AG10803 (cell line): ENCODE measurements around the gene ZNF750.

Experiments
- DNase-seq: peaks from one replicate; pipeline ENCODE4 v3.0.0; 2010; ENCODE audit warnings: low read depth
- H3K4me3 ChIP-seq: 2 replicates; pipeline ENCODE4 v1.5.1; 2011; ENCODE audit warnings: mild to moderate bottlenecking, low read length, control low read depth
- TF ChIP-seq, protein P1 (sequence below): conservative IDR thresholded peaks from 2 replicates; pipeline ENCODE4 v1.5.1; 2011; ENCODE audit warnings: mild to moderate bottlenecking, low read length, control low read depth, inconsistent platforms

ZNF750 gene

DNA sequence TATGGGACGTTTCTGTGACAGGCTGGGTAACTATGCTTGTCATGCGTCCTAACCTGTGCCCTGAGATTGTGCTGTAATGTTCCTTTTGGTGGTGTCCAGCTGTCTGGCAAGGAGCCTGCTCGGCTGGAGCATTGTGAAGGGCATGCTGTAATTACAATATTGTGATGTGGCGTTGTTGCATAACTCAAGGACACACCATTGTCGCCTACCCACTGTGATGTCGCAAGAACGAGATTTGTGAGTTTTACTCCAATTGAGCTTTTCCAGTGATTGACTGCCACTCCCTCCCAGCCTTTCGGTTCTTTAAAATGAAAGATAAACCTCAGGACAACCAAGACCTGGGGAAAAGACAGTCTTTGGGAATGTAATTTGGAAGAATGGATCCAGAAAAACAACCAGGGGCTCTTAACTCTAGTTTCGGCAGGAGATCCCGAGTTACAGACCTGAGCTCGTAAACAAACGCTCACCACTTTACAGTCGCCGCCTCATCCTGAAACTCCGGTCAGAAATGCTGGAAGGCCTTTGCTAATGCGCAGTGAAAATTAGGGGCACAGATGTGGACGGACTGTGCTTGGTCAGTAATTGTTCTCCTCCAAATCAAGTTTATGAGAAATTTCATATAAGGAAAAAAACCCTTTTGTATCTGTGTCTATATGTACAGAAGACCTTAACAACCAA is 1.3 kb downstream of the ZNF750 start:
- TF ChIP-seq, protein P1, sequence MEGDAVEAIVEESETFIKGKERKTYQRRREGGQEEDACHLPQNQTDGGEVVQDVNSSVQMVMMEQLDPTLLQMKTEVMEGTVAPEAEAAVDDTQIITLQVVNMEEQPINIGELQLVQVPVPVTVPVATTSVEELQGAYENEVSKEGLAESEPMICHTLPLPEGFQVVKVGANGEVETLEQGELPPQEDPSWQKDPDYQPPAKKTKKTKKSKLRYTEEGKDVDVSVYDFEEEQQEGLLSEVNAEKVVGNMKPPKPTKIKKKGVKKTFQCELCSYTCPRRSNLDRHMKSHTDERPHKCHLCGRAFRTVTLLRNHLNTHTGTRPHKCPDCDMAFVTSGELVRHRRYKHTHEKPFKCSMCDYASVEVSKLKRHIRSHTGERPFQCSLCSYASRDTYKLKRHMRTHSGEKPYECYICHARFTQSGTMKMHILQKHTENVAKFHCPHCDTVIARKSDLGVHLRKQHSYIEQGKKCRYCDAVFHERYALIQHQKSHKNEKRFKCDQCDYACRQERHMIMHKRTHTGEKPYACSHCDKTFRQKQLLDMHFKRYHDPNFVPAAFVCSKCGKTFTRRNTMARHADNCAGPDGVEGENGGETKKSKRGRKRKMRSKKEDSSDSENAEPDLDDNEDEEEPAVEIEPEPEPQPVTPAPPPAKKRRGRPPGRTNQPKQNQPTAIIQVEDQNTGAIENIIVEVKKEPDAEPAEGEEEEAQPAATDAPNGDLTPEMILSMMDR = no peak
- H3K4me3 ChIP-seq = no peak overlapping the region
- peak; percentile 56 for DNase-seq

DNA sequence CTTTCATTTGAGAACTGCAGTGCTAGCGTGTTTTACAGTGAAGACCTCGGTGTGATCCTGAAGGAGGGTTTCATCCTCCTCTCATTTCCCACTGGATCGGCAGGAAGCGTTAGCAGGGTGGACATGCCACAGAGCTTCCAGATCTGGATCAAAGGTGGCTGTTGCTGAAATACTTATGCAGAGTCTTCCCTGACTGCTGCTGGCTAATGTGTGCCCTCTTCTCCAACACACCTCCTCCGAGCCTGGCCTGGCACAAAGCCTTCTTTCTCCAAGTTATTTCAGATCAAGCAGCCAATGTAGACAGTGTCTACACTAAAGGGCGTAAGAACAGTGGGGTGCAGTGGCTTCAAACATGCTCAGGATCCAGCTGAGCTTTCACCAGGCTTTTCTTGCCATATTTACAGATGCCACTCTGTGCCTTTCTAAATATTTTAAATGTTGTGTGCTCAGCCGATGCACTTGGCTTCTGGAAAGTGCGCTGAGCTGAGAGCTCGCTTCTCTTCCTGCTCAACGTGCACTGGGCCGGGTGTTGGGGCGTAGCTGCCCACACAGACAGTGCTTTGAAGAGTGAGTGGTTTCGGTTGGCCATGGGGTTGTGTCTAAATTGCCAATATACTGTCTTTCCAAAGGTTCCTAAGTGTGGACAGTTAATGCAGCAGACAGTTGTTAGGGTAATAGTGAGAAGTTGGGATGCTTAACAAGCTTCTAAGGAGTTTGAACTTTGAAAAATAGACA is 2.1 kb downstream of the ZNF750 start:
- DNase-seq = no peak
- TF ChIP-seq, protein P1 = no peak
- no peak overlapping the region for H3K4me3 ChIP-seq

DNA sequence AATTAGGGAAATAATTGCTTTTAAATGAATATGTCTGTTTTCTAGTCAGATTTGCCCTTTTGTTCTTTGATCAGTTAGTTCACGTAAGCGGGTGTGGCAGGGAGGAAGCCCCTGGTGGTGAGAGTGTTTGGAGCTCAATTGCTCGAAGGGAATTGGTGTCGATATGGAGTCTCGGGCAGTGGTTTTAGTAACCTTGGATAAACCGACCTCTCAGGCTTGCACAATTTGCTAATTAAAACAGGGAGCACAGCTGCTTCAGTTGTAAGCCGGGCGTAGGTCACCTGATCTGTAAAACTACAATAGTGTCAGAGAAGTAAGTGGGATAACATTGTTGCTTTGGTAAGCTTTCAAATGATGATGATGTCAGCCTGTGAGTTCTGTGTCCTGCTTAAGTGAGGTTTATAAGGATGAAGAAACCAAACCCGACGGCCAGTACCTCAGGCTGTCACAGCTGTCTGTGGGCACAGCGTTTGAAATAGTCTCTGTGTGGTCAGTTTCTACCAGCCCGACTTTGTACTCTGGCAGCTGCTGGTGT is 2.9 kb downstream of the ZNF750 start:
- TF ChIP-seq, protein P1 = peak; percentile 32
- peak; percentile 53 for DNase-seq

DNA sequence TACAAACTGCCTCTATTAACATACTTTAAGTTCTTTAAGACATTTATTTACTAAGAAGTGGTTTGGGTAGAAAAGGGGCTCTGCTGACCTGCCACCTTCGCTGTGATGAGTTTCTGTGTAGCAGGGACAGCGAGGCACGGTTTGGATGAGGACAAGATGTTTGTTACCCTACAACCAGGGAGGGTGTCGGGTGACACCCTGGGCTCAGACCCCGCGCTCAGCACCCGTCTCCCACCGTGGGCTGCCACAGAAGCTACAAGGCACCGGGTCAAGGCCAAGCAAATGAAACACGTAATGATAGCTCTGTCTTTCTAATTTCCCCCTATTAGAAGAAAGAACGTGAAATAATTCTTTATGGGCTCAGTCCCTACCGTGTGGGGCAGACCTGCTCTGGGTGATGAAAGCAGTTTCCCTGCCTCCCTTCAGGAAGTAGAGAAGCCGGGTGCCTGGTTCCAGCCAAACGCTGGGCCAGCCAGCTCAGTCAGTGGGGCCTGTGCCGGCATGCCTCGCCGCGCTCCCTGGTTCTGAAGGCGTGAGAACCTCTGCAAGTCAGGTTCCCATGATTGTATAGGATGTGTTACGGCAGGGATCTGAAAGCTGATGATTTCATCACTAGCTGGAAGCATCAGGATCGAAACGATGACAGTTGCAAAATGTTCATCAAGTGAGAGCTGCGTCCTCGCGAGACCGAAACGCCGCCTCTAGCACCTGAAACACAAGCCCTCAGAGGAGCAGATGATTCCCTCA is 3.9 kb downstream of the ZNF750 start:
- DNase-seq = no peak
- TF ChIP-seq, protein P1 = no peak
- H3K4me3 ChIP-seq = no peak overlapping the region

More for the DNA sequence above, 2.9 kb downstream of the ZNF750 start:
- H3K4me3 ChIP-seq = no peak overlapping the region

DNA sequence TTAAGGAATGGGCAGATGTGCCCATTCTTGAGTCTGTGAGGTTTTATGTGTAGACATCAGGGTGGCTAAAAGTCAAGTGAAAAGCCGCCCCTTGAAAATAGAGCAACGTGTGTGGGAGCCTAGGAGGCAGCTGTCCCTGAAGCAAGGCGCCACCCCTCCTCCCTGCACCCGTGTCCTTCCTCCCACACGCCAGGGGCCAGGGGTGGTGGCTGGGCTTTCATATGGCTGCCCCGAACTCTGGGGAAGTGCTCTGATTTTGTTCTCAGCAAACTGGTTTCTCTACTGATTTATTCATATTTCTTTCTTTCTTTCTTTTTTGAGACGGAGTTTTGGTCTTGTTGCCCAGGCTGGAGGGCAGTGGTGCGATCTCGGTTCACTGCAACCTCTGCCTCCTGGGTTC is 4.7 kb downstream of the ZNF750 start:
- TF ChIP-seq, protein P1 = no peak

DNA sequence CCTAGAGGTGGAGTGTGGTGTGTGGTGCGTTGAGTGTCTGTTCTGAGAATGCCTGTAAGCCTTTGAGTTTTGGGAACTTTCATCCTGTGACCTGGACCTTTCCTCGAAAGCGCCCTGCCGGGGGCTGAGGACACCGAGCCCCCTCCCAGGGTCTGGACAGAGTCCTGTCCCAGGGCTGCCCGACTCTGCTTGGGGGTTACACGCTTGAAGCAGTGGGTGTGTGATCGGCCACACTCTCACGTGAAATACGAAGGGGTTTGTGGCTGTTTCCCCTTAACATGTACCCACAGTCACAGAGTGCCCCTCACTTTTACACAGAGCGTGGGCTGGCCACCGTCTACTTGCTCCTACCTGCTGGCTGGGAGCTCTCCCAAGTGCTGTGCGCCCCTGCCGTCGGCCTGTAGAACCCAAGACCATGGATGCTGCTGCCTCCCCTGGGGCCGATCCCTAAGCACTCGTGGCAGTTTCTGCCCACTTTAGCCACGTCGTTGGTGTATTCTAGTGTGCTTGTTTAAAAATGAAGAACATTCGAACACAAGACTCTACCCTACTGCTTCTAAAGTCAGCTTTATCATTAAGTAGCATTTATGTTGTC is 6.8 kb downstream of the ZNF750 start:
- TF ChIP-seq, protein P1 = no peak
- no peak for DNase-seq

More for the DNA sequence above, 4.7 kb downstream of the ZNF750 start:
- DNase-seq = no peak
- no peak overlapping the region for H3K4me3 ChIP-seq

More for the DNA sequence above, 6.8 kb downstream of the ZNF750 start:
- no peak overlapping the region for H3K4me3 ChIP-seq
